HepG2 (cell line): ENCODE data around the gene DOCK1. TPM values are rescaled to one million over a fixed set of nuclear protein-coding genes. Genes with fewer than 3 reads are reported as not detected.

ENCODE experiments used
- ETS1 ChIP-seq: sonication (generic); formaldehyde crosslinking; IDR thresholded peaks from 2 replicates; pipeline ENCODE4 v1.4.0; 2020; ENCODE audit warnings: missing genetic modification reagents
- EZH2 ChIP-seq: conservative IDR thresholded peaks from 2 replicates; pipeline ENCODE4 v1.6.1; 2012; ENCODE audit warnings: mild to moderate bottlenecking, low read depth, low read length, moderate library complexity
- HIC2 ChIP-seq: sonication (generic); formaldehyde crosslinking; IDR thresholded peaks from 2 replicates; pipeline ENCODE4 v1.9.0; 2022; ENCODE audit warnings: low read depth, missing genetic modification reagents
- IRF1 ChIP-seq: sonication (generic); formaldehyde crosslinking; IDR thresholded peaks from 2 replicates; pipeline ENCODE4 v1.4.0; 2020; ENCODE audit warnings: low read depth, mild to moderate bottlenecking, missing genetic modification reagents
- NFYC ChIP-seq: IDR thresholded peaks from 2 replicates; pipeline ENCODE4 v1.6.1; 2016; ENCODE audit warnings: missing genetic modification reagents, missing compliant biosample characterization
- RARG ChIP-seq: sonication (generic); formaldehyde crosslinking; IDR thresholded peaks from 2 replicates; pipeline ENCODE4 v1.4.0; 2020; ENCODE audit warnings: low read depth, mild to moderate bottlenecking, missing genetic modification reagents
- RBFOX2 ChIP-seq: fragments of 200-400 bp; formaldehyde crosslinking; IDR thresholded peaks from 2 replicates; pipeline ENCODE4 v1.6.1; 2017; ENCODE audit warnings: low read depth, mild to moderate bottlenecking, low read length
- TBL1XR1 ChIP-seq: fragments of 150-350 bp; IDR thresholded peaks from 2 replicates; pipeline ENCODE4 v1.6.1; 2014; ENCODE audit warnings: borderline replicate concordance, low read length; ENCODE audit not compliant: partially characterized antibody
- ZBTB10 ChIP-seq: sonication (generic); formaldehyde crosslinking; IDR thresholded peaks from 2 replicates; pipeline ENCODE4 v1.4.0; 2020; ENCODE audit warnings: missing genetic modification reagents, borderline replicate concordance
- ZBTB44 ChIP-seq: sonication (generic); formaldehyde crosslinking; IDR thresholded peaks from 2 replicates; pipeline ENCODE4 v1.4.0; 2020; ENCODE audit warnings: missing genetic modification reagents
- ZNF263 ChIP-seq: sonication (generic); formaldehyde crosslinking; IDR thresholded peaks from 2 replicates; pipeline ENCODE4 v1.4.0; 2020; ENCODE audit warnings: missing genetic modification reagents
- ZNF3 ChIP-seq: IDR thresholded peaks from 2 replicates; pipeline ENCODE4 v1.7.0; 2017; ENCODE audit warnings: inconsistent platforms
- ZNF512B ChIP-seq: sonication (generic); formaldehyde crosslinking; IDR thresholded peaks from 2 replicates; pipeline ENCODE4 v1.5.1; 2020; ENCODE audit warnings: missing genetic modification reagents, mild to moderate bottlenecking, borderline replicate concordance
- ZNF570 ChIP-seq: sonication (generic); formaldehyde crosslinking; IDR thresholded peaks from 2 replicates; pipeline ENCODE4 v1.4.0; 2020; ENCODE audit warnings: mild to moderate bottlenecking, missing genetic modification reagents, borderline replicate concordance
- ZNF616 ChIP-seq: sonication (generic); formaldehyde crosslinking; IDR thresholded peaks from 2 replicates; pipeline ENCODE4 v1.5.0; 2020; ENCODE audit warnings: low read depth, mild to moderate bottlenecking, missing genetic modification reagents
- ZNF776 ChIP-seq: sonication (generic); formaldehyde crosslinking; IDR thresholded peaks from 2 replicates; pipeline ENCODE4 v1.4.0; 2020; ENCODE audit warnings: mild to moderate bottlenecking, missing genetic modification reagents
- ZNF788 ChIP-seq: sonication (generic); formaldehyde crosslinking; IDR thresholded peaks from 2 replicates; pipeline ENCODE4 v1.5.0; 2020; ENCODE audit warnings: mild to moderate bottlenecking, missing genetic modification reagents, borderline replicate concordance
- polyA plus RNA-seq, 8 experiments: library from polyadenylated mRNA; depleted of rRNA in 3 of 8; stranded (reverse) in 7 of 8; unstranded in 1 of 8; fragments of >200 nt; fragmentation: Illumina TruSeq in 4 of 8; extraction: Trizol in 4 of 8; gene quantifications; 2 replicates each; pipeline versions ENCODE4 v1.2.1 to v1.2.3, GENCODE V29; 2011 to 2016; ENCODE audit warnings: low read depth in 4 of 8, missing spikeins in 1 of 8, mixed read lengths in 1 of 8; ENCODE audit not compliant: insufficient read depth in 1 of 8
- total RNA-seq, 5 experiments: library from RNA; depleted of rRNA; stranded (reverse); fragments of >200 nt; fragmentation: Illumina TruSeq; extraction: Trizol; gene quantifications; 2 replicates each; pipeline ENCODE4 v1.2.3, GENCODE V29; 2016; ENCODE audit warnings: low read depth in 1 of 5

Gene DOCK1
- total and polyA plus RNA-seq, 2 of the 13 experiments (the other 11 are each of a cell fraction or from before 2014, with no cell fraction given), result 8.3 to 25.5 TPM

- no peak for TF ChIP-seq ETS1 (CRISPR knock-in tag)
- no peak for TF ChIP-seq IRF1 (CRISPR knock-in tag)
- no peak for TF ChIP-seq RARG (CRISPR knock-in tag)
- no peak for TF ChIP-seq ZNF512B (CRISPR knock-in tag)
- TF ChIP-seq ZNF263 (CRISPR knock-in tag), result no peak
- no peak; the same call in 1 of the 2 replicates for TF ChIP-seq ZBTB10 (CRISPR knock-in tag)
- no peak for TF ChIP-seq TBL1XR1
- no peak for TF ChIP-seq ZNF788 (CRISPR knock-in tag)
- no peak for TF ChIP-seq ZNF570 (CRISPR knock-in tag)
- no peak for TF ChIP-seq HIC2 (CRISPR knock-in tag)
- TF ChIP-seq RBFOX2, result peak; percentile 63
- no peak for TF ChIP-seq ZNF616
- no peak for TF ChIP-seq ZNF3 (CRISPR knock-in tag)
- TF ChIP-seq NFYC (CRISPR knock-in tag), result no peak
- no peak for TF ChIP-seq ZBTB44 (CRISPR knock-in tag)
- no peak for TF ChIP-seq EZH2
- no peak for TF ChIP-seq ZNF776 (CRISPR knock-in tag)
These were observed 812 bp downstream of the DOCK1 start (continued) for GRCh38 chr10:126905776-126906703.
